ENCODE measurements around the gene ATL3. TPM values are rescaled to one million over a fixed set of nuclear protein-coding genes. Genes with fewer than 3 reads are reported as not detected.

Gene ATL3
- total RNA-seq, 4 donors from 2014 or later = 81.4 to 102 (median 92.9) TPM

DNA sequence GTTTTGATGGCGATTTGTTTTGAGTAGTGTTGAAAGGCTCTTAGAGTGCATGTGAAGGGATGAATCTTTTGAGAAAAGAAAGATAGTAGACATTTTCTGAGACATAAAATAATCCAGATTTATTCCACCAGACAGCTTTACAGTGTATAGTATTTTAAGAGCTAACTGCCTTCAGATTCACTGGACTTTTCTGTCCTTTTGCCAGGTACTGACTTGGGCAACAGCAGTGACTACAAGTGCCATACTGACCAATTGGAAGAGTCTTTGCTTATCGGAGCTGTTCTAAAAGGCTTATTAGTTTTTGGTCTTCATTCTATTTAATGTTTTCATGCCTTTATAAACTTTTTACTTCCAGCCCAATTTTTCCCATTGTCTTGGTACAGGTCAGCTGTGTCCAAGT is 42.6 kb upstream of the ATL3 start:
- 92 to 93% methylated on average over 2 of the region's 2 CpGs for WGBS, 2 donors
- DNase-seq (ENCODE audit: low spot score in 2 of 2) = no peak
- Histone ChIP-seq H3K27ac (no peak overlapping the region), H3K4me3 (no peak overlapping the region), H3K4me1 (peaks cover 0 to 7% (median 3%) of the 10 kb centered on the region in 4 donors), H3K36me3 (no peaks in the 10 kb centered on the region), H3K9me3 (no peaks in the 10 kb centered on the region), H3K27me3 (no peaks in the 10 kb centered on the region)
- no peak for TF ChIP-seq EP300 (IDR thresholded peaks at IDR 0.05)
- no peak for TF ChIP-seq POLR2A (IDR thresholded peaks at IDR 0.05)
- TF ChIP-seq CTCF (IDR thresholded peaks at IDR 0.05) = no peak

- H3K27me3 ChIP-seq = no peaks in the 10 kb centered on the region
- no peaks in the 10 kb centered on the region for H3K9me3 ChIP-seq
- no peak overlapping the region for H3K4me3 ChIP-seq
- 94 to 97% methylated on average over 6 of the region's 6 CpGs for WGBS, 2 donors
- peaks cover 0 to 7% (median 3%) of the 10 kb centered on the region in 4 donors for H3K4me1 ChIP-seq
- no peak for TF ChIP-seq EP300 (IDR thresholded peaks at IDR 0.05)
- no peak for TF ChIP-seq CTCF (IDR thresholded peaks at IDR 0.05)
- TF ChIP-seq POLR2A (IDR thresholded peaks at IDR 0.05) = no peak
- no peaks in the 10 kb centered on the region for H3K36me3 ChIP-seq
- no peak overlapping the region for H3K27ac ChIP-seq
- DNase-seq (ENCODE audit: low spot score in 2 of 2) = no peak
Measured at GRCh38 chr11:63711838-63712237, 40.7 kb upstream of the ATL3 start.

GRCh38 chr11:63710476-63711217 is 39.5 kb upstream of the ATL3 start:
- TF ChIP-seq CTCF (IDR thresholded peaks at IDR 0.05) = no peak
- TF ChIP-seq POLR2A (IDR thresholded peaks at IDR 0.05) = no peak
- no peak for TF ChIP-seq EP300 (IDR thresholded peaks at IDR 0.05)
- H3K4me1 ChIP-seq = peaks cover 0 to 12% (median 3%) of the 10 kb centered on the region in 4 donors
- no peaks in the 10 kb centered on the region for H3K9me3 ChIP-seq
- no peak overlapping the region for H3K4me3 ChIP-seq
- no peaks in the 10 kb centered on the region for H3K36me3 ChIP-seq
- no peak overlapping the region for H3K27ac ChIP-seq
- 80 to 90% methylated on average over 11 of the region's 11 CpGs for WGBS, 2 donors
- H3K27me3 ChIP-seq = no peaks in the 10 kb centered on the region
- DNase-seq (ENCODE audit: low spot score in 2 of 2) = no peak

DNA sequence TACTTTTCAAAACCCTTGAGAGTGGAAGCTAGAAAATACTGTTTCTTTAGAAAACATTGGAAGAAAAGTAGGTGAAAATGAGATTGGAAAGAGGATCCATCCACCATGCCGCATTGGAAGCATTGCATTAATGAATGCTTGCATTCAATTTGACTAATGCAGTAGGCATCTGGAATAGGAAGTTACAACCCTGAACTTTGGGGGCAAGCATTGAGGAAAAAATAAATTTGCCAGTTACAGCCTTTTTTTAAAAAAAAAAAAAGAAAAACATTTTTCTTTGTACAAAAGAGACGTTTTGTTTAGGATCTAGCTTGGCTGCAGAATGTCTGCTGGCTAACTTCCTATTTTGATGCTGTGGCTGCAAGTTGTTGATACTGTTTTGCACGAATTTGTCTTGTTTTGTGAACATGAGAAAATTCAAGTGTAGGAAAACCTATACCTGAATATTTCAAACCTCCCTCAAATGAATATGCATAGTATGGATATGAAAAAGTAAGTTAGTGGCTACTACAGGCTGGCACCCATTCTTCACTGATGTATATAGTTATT is 38.2 kb upstream of the ATL3 start:
- Histone ChIP-seq H3K27me3 (no peaks in the 10 kb centered on the region), H3K27ac (no peak overlapping the region), H3K9me3 (no peaks in the 10 kb centered on the region), H3K36me3 (no peaks in the 10 kb centered on the region), H3K4me3 (no peak overlapping the region), H3K4me1 (peaks cover 0 to 22% (median 3%) of the 10 kb centered on the region in 4 donors)
- TF ChIP-seq EP300 (IDR thresholded peaks at IDR 0.05) (no peak), CTCF (IDR thresholded peaks at IDR 0.05) (no peak), POLR2A (IDR thresholded peaks at IDR 0.05) (no peak)
- no peak for DNase-seq (ENCODE audit: low spot score in 2 of 2)
- 14 to 19% methylated on average over 3 of the region's 3 CpGs for WGBS, 2 donors

GRCh38 chr11:63708764-63709163 is 37.6 kb upstream of the ATL3 start:
- no peak for DNase-seq (ENCODE audit: low spot score in 2 of 2)
- Histone ChIP-seq H3K27ac (no peak overlapping the region), H3K4me1 (peaks cover 0 to 22% (median 3%) of the 10 kb centered on the region in 4 donors), H3K27me3 (no peaks in the 10 kb centered on the region), H3K4me3 (no peak overlapping the region), H3K9me3 (no peaks in the 10 kb centered on the region), H3K36me3 (no peaks in the 10 kb centered on the region)
- WGBS, 2 donors = 90 to 94% methylated on average over 1 of the region's 1 CpG
- no peak for TF ChIP-seq EP300 (IDR thresholded peaks at IDR 0.05)
- no peak for TF ChIP-seq CTCF (IDR thresholded peaks at IDR 0.05)
- TF ChIP-seq POLR2A (IDR thresholded peaks at IDR 0.05) = no peak

Measured in tibial nerve (tissue), 4 donors.